Astrocyte (in vitro differentiated cells and primary cell): ENCODE results near the gene C17orf100. TPM values are rescaled to one million over a fixed set of nuclear protein-coding genes. Genes with fewer than 3 reads are reported as not detected.
A peak's percentile ranks its signal among the peaks of the same experiment; 100 is the strongest.

Experiments
- DNase-seq: peaks from one replicate; pipeline ENCODE4 v3.0.0-alpha.2; 2010; ENCODE audit warnings: low read depth
- FAIRE-seq: peaks from 2 replicates; lab custom pipeline; 2011; peaks lifted over from hg19 to GRCh38; lab: Jason Lieb, UNC
- H2AFZ ChIP-seq: 2 replicates; pipeline ENCODE4 v1.6.0; 2012; ENCODE audit warnings: low read depth, low read length, inconsistent platforms
- H3K27ac ChIP-seq: 2 replicates; pipeline ENCODE4 v1.5.1; 2011; ENCODE audit warnings: low read depth, low read length, inconsistent platforms
- H3K27me3 ChIP-seq: 2 replicates; pipeline ENCODE4 v1.6.0; 2011; ENCODE audit warnings: low read length, inconsistent platforms; ENCODE audit not compliant: insufficient read depth
- H3K36me3 ChIP-seq: 2 replicates; pipeline ENCODE4 v1.5.1; 2011; ENCODE audit warnings: low read length, inconsistent platforms; ENCODE audit not compliant: insufficient read depth
- H3K4me1 ChIP-seq: 2 replicates; pipeline ENCODE4 v1.5.1; 2011; ENCODE audit warnings: low read length, inconsistent platforms; ENCODE audit not compliant: insufficient read depth
- H3K4me2 ChIP-seq: 2 replicates; pipeline ENCODE4 v1.6.0; 2012; ENCODE audit warnings: low read length, inconsistent platforms
- H3K4me3 ChIP-seq: 2 replicates; pipeline ENCODE4 v1.5.1; 2011; ENCODE audit warnings: low read depth, mild to moderate bottlenecking, low read length, inconsistent platforms; ENCODE audit not compliant: insufficient read depth
- H3K79me2 ChIP-seq: 2 replicates; pipeline ENCODE4 v1.6.0; 2012; ENCODE audit warnings: mild to moderate bottlenecking, low read length, inconsistent platforms; ENCODE audit not compliant: insufficient read depth
- H3K9ac ChIP-seq: 2 replicates; pipeline ENCODE4 v1.6.0; 2012; ENCODE audit warnings: mild to moderate bottlenecking, low read length, inconsistent platforms
- H3K9me3 ChIP-seq: 2 replicates; pipeline ENCODE4 v1.5.1; 2012; ENCODE audit warnings: low read depth, mild to moderate bottlenecking, low read length, inconsistent platforms; ENCODE audit not compliant: insufficient read depth
- H4K20me1 ChIP-seq: 2 replicates; pipeline ENCODE4 v1.6.0; 2012; ENCODE audit warnings: low read length, inconsistent platforms; ENCODE audit not compliant: insufficient read depth
- H3K27ac Mint-ChIP-seq: one replicate; pipeline ENCODE4 v1.8.0; 2021; ENCODE audit warnings: mild to moderate bottlenecking, mixed read lengths; ENCODE audit not compliant: unreplicated experiment
- H3K27me3 Mint-ChIP-seq: one replicate; pipeline ENCODE4 v1.8.0; 2021; ENCODE audit warnings: low read depth, mixed read lengths; ENCODE audit not compliant: unreplicated experiment
- H3K36me3 Mint-ChIP-seq: one replicate; pipeline ENCODE4 v1.8.0; 2021; ENCODE audit warnings: low read depth, mixed read lengths; ENCODE audit not compliant: unreplicated experiment
- H3K4me1 Mint-ChIP-seq: one replicate; pipeline ENCODE4 v1.8.0; 2021; ENCODE audit warnings: low read depth, mixed read lengths; ENCODE audit not compliant: unreplicated experiment
- H3K4me3 Mint-ChIP-seq: one replicate; pipeline ENCODE4 v1.8.0; 2021; ENCODE audit warnings: mild to moderate bottlenecking, moderate library complexity, mixed read lengths; ENCODE audit not compliant: unreplicated experiment
- H3K9me3 Mint-ChIP-seq: one replicate; pipeline ENCODE4 v1.8.0; 2021; ENCODE audit warnings: mild to moderate bottlenecking, mixed read lengths; ENCODE audit not compliant: unreplicated experiment
- EZH2 ChIP-seq: IDR thresholded peaks from 2 replicates; pipeline ENCODE4 v1.6.1; 2012; ENCODE audit warnings: mild to moderate bottlenecking, low read length, inconsistent platforms; ENCODE audit not compliant: insufficient read depth
- total RNA-seq: library from RNA; stranded (reverse); gene quantifications from 2 replicates; pipeline ENCODE4 v1.2.1, GENCODE V29; 2021
- TF ChIP-seq, protein P1 (sequence below): IDR thresholded peaks from 2 replicates; pipeline ENCODE4 v1.5.1; 2011; ENCODE audit warnings: low read depth, mild to moderate bottlenecking, inconsistent platforms, low read length, moderate library complexity; ENCODE audit not compliant: insufficient read depth

C17orf100 gene
- total RNA-seq, 1 donor from 2014 or later = 3.1 TPM

DNA sequence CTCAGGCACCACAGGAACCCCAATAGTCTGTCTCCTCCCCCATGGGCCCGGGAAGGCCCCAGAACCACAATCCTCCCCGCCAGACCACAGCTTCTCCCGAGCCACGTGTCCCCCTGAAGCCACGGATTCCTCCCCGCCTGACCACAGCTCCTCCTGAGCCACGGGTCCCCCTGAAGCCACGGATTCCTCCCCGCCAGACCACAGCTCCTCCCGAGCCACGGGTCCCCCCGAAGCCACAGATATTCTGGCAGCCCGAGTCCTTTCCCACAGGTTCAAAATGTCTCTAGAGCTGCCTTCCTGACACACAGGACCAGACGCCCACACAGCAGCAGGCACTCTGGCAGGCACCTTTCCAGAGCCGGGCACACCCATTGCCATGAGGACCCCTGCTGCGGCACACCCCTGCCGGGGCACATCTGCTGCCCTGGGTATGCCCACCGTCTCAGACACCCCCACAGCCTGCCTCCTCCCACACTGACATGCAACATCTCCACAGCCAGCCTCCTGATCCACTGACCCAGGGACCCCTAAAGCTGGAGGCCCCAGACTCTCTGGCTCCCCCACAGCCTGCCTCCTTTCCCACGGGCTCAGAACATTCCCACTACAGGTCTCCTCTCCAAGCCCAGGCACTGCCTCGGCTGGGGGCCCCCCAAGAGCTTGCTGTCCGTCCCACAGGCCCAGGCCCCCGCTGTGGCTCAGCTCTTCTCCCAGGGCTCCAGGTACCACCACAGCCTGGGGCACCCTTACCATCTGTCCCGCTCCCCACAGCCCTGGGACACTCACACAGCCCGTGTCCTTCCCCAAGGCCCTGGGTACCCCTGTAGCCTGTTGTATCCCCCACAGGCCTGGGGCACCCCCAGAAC, 13.3 kb upstream of the C17orf100 start:
- Mint-ChIP-seq H3K36me3 (peaks cover 14% of the 10 kb centered on the region), H3K4me1 (peaks cover 19% of the 10 kb centered on the region), H3K9me3 (no peaks in the 10 kb centered on the region), H3K4me3 (peak overlapping the region; percentile 76), H3K27ac (peak overlapping the region; percentile 41), H3K27me3 (no peaks in the 10 kb centered on the region)
- peaks cover 12% of the 10 kb centered on the region for H3K36me3 ChIP-seq
- peak overlapping the region; percentile 96 for H3K4me2 ChIP-seq
- H3K27me3 ChIP-seq = no peaks in the 10 kb centered on the region
- FAIRE-seq (no peak), DNase-seq (no peak)
- peak overlapping the region; percentile 81 for H3K9ac ChIP-seq
- no peak overlapping the region for H2AFZ ChIP-seq
- no peak overlapping the region for H3K4me3 ChIP-seq
- H3K4me1 ChIP-seq = peaks cover 23% of the 10 kb centered on the region
- TF ChIP-seq, protein P1, sequence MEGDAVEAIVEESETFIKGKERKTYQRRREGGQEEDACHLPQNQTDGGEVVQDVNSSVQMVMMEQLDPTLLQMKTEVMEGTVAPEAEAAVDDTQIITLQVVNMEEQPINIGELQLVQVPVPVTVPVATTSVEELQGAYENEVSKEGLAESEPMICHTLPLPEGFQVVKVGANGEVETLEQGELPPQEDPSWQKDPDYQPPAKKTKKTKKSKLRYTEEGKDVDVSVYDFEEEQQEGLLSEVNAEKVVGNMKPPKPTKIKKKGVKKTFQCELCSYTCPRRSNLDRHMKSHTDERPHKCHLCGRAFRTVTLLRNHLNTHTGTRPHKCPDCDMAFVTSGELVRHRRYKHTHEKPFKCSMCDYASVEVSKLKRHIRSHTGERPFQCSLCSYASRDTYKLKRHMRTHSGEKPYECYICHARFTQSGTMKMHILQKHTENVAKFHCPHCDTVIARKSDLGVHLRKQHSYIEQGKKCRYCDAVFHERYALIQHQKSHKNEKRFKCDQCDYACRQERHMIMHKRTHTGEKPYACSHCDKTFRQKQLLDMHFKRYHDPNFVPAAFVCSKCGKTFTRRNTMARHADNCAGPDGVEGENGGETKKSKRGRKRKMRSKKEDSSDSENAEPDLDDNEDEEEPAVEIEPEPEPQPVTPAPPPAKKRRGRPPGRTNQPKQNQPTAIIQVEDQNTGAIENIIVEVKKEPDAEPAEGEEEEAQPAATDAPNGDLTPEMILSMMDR = no peak
- no peak for TF ChIP-seq EZH2
- no peaks in the 10 kb centered on the region for H3K9me3 ChIP-seq
- peaks cover 59% of the 10 kb centered on the region for H4K20me1 ChIP-seq
- H3K79me2 ChIP-seq = peaks cover 51% of the 10 kb centered on the region
- no peak overlapping the region for H3K27ac ChIP-seq

DNA sequence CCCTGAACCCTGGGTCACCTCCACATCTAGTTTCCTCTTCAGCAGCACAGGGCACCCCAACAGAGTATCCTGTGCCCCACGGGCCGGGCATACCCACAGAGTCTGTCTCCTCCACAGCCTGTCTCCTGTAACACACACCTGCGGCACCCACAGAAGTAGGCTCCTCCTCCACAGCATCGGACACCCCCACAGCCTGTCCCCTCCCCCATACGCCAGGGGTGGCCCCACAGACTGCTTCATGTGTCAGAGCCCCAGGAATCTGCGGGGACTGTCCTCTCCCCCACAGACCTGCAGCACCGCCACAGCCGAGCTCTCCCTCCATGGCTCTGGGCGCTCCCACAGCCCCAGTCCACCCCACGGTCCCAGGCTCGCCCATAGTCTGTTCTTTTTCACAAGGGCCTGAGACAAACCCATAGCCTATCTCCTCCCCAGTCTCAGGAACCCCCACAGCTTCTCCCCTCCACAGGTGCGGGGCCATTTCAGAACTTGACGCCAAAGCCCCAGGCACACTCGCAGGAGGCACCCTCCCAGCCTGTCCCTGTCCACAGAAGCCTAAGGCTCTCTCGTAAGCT, 12.5 kb upstream of the C17orf100 start:
- Histone ChIP-seq H3K27ac (no peak overlapping the region), H3K9ac (peak overlapping the region; percentile 81), H3K4me3 (peak overlapping the region; percentile 78), H3K36me3 (peaks cover 7% of the 10 kb centered on the region), H3K4me2 (peak overlapping the region; percentile 96), H3K9me3 (no peaks in the 10 kb centered on the region), H3K27me3 (no peaks in the 10 kb centered on the region), H3K79me2 (peaks cover 50% of the 10 kb centered on the region), H3K4me1 (peaks cover 28% of the 10 kb centered on the region), H4K20me1 (peaks cover 67% of the 10 kb centered on the region), H2AFZ (no peak overlapping the region)
- Mint-ChIP-seq H3K27ac (peak overlapping the region; percentile 85), H3K4me3 (peak overlapping the region; percentile 97), H3K4me1 (peaks cover 21% of the 10 kb centered on the region), H3K9me3 (no peaks in the 10 kb centered on the region), H3K27me3 (no peaks in the 10 kb centered on the region), H3K36me3 (peaks cover 12% of the 10 kb centered on the region)
- DNase-seq = no peak
- no peak for FAIRE-seq
- TF ChIP-seq, protein P1 = no peak
- TF ChIP-seq EZH2 = no peak
